UCSD-AML1 (cell line): ENCODE results near the gene CTBS.

ENCODE experiments used
- DNase-seq: peaks from one replicate; lab custom pipeline; 2025; ENCODE audit not compliant: unreplicated experiment; lab: John Stamatoyannopoulos, UW

CTBS gene

DNA sequence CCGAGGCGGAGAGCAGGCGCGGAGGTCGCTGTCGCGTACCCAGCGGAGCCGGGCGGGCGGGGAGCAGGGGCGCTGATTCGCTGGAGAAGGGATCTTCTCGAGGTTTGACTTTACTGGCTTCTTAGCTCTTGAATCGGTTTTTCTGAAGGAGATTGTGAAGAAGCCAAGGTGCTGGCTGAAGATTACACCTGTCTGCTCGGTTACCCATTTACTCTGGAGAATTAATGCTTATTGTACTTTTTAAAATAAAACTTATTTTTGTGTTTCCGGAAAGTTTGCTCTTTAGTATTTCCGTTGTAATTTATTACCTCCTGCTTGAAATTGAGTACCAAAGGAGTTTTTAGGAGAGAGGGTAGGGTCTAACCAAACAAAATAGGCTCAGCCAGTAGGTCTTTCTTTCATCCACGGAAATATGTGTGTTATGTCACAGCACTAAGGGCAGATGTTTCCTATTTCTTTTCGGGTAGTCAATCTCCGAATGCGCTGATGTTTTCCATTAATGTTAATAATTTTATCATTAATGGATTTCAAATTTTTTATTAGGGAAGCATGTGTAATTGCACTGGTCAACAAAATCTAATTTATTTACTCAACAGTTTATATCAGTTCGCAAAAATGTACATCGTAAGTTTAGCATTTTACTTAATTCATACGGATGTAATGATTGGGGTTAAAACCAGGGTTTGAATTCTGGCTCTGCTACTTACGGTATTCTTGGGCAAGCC, 67.3 kb downstream of the CTBS start:
- DNase-seq: no peak

- DNase-seq: peak; percentile 99
Observed at GRCh38 chr1:84506002-84506728, 68.1 kb downstream of the CTBS start, which contains the start of the genes GNG5 and SPATA1. GNG5 (minus strand) TSS chr1:84506581; CDS start chr1:84506091, 490 bp downstream. SPATA1 (plus strand) TSS chr1:84506386; CDS start chr1:84516360, 9,974 bp downstream.

DNA sequence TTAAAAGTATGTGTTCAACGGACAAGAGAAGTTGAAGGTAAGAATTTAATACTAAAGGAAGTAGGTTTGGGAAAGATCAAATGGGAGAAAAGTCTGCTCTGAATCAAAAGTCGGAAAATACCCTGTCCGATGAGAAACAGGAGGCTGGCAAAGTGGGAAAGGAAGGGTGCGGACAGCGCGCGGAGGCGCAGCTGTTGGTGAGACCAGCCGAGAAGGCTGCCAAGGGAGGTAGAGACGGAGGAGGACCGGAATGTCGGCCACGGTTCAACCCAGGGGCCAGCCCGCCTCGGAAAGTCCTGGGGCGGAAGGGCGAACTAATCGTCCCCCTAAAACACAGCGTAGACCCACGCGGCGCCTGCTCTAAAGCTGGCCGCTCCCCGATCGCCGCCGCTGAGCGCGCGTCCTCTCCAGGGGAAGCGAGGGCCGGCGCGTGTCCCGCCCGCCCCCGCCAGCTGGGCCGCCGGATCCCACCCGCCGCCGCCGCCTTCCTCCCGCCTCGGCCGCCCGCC, 68.7 kb downstream of the CTBS start:
- no peak for DNase-seq

DNA sequence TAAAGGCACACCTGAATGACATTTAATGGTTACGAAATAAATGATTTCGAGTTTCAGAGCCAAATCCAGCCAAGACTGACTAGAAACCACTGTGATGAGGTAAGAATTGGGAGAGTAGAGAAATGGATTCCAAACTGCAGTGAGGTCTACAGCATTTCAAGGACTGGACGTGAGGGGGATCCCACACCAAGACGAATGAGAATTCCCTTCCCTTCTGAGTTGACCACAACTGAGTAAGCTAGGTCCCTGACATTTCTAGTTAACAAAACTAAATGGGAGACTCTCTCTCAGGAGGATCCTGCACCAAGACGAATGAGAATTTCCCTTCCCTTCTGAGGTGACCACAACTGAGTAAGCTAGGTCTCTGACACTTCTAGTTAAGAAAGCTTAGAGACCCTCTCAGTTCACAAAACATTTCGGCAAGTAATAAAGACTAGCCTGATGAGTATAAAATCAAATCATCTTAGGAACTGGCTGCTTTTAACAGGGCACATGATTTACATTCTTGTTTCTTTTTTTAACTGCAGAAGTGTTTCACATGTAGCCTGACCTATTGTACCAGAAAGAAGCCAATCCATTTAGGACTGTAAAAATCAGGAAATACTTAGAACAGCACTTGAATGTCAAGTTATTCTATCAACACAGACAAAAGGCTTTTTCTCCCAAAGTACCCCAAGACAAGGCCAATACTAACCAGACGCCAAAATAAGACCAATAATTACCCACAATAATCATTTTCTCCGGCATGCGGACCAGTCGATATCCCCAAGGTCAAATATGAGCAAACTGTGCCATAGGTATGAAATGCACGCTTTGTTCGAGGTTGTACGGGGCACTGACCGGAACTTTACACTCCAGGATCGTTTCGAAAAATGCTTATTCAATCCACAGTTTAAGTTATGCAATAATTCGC, 69.4 kb downstream of the CTBS start:
- no peak for DNase-seq

GRCh38 chr1:84502927-84503326, 71.3 kb downstream of the CTBS start:
- no peak for DNase-seq
